ENCODE results near the gene RTN4R.

Gene RTN4R

DNA sequence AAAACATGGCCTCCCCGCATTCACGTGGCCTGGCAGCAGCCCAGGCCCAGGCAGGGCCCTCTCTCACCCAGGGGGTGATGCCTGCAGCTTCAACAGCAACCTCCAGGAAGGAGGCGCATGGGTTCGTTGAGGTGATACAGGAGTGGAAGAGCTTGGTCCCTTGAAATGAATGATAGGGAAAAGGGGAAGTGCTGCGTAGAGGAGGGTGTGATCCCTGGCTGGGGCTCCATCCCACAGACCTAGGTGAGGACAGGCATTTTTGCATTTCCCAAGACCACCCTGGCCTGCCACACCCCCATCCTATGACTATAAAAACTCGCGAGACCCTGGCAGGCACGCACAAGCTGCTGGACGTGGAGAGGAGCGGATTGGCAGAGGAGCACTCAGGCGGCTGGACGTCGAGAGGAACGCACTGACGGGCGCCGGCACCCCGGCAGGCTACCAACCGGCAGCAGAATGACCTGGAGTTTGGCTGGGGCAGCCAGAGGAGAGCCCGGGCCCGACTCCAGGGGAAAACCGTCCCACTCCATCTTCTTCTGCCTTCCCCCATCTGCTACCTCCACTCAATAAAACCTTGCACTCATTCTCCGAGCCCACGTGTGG is 32.6 kb downstream of the RTN4R start:
- peak; percentile 37 for DNase-seq
- in situ Hi-C loops (cut with MboI; ENCODE audit: low pct_unique_long_range_greater_than_20kb, low sequenced_read_pairs) = no loop called here

DNA sequence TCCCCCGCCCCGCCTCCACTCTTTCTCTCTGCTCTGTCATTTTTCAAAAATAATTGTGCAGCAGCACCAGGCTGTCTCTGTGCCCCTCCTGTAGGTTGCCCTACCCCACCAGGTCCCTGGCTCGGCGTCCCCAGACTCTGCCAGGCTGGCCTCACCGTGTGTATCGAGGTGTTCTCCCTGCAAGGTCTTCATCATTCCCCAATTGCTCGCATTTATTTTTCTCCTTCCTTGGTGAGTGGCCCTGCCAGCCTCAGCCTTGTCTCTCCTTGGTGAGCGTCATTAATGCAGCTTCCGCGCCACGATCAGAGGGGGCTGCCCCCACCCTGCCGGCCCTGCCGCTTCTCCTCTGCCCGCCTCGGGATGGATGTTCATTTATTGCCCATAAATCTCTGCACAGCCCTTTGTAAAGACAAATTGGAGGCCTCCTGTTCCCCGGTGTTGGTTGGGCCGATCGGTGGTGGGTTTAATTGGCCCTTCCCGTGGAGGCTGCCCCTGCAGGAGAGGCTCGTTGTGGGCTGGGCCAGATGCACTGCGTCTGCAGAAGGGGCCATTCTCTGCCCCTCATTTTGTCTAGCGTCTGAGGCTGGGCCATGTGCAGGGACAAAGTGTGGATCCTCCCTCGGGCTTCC is 33.2 kb downstream of the RTN4R start:
- in situ Hi-C loops (cut with MboI; ENCODE audit: low pct_unique_long_range_greater_than_20kb, low sequenced_read_pairs) = no loop called here
- no peak for DNase-seq

GRCh38 chr22:20234314-20234682 is 33.8 kb downstream of the RTN4R start:
- no peak for DNase-seq
- in situ Hi-C loops (cut with MboI; ENCODE audit: low pct_unique_long_range_greater_than_20kb, low sequenced_read_pairs) = no loop called here

GRCh38 chr22:20233351-20234313 is 34.5 kb downstream of the RTN4R start:
- in situ Hi-C loops (cut with MboI; ENCODE audit: low pct_unique_long_range_greater_than_20kb, low sequenced_read_pairs) = no loop called here
- DNase-seq = no peak

DNA sequence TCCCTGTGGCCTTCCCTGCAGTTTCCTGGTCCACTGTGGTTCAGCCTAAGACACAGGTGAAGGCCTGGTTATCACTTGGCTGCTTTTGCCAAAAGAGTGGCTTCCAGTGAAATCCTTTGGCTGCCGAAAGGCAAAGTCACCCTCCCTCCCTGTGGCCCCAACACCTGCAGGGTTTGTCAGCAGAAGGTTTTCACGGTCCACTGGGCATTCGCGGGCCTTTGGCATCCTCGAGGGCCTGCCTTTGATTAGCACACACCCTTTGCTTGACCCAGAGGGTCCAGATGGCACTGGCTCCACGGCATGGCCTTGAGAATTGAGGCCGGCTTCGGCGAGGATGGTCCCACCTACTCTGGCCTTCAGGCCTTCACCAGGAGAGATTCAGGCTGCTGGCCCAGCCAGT is 35.3 kb downstream of the RTN4R start:
- no peak for DNase-seq
- in situ Hi-C loops (cut with MboI; ENCODE audit: low pct_unique_long_range_greater_than_20kb, low sequenced_read_pairs) = no loop called here

- no peak for DNase-seq
- in situ Hi-C loops (cut with MboI; ENCODE audit: low pct_unique_long_range_greater_than_20kb, low sequenced_read_pairs) = no loop called here
These were observed 35.9 kb downstream of the RTN4R start for GRCh38 chr22:20232237-20232598.

DNA sequence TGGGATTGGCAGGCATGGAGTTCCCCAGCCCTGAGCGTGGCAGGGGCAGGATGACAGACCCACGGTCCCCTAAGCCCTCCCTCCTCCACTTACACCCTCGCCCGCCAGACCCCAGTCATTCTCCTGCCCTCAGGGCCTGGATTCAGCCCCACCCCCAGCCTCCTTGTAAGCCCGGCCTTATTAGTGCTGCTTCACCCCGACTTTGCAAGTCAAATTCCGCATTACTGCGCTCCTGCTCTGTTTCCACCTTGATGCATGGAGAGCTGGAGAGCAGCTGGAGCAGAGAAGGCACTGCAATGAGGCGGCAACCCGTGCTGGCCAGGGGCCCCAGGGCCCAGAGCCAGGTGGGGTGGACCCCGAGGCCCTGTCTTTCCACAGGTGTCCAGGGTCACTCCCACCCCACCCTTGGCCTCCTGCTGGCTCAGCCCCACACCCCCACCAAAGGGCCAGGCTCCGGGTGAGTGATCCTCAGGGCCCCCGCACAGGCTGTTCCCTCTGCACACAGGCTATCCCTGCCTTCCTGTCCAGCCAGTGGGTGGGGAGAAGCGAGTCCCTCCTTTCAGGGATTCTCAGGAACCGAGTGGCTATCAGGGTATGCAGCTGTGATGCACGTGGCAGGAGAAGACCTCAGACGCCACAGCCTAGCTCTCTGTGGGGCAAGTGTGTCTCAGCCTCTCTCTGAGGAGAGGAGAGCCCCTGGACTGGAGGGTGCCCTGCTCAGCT is 36.4 kb downstream of the RTN4R start:
- no peak for DNase-seq
- in situ Hi-C loops (cut with MboI; ENCODE audit: low pct_unique_long_range_greater_than_20kb, low sequenced_read_pairs) = no loop called here

- in situ Hi-C loops (cut with MboI; ENCODE audit: low pct_unique_long_range_greater_than_20kb, low sequenced_read_pairs) = no loop called here
- DNase-seq = no peak
These were observed 37.2 kb downstream of the RTN4R start for GRCh38 chr22:20230777-20231420.

DNA sequence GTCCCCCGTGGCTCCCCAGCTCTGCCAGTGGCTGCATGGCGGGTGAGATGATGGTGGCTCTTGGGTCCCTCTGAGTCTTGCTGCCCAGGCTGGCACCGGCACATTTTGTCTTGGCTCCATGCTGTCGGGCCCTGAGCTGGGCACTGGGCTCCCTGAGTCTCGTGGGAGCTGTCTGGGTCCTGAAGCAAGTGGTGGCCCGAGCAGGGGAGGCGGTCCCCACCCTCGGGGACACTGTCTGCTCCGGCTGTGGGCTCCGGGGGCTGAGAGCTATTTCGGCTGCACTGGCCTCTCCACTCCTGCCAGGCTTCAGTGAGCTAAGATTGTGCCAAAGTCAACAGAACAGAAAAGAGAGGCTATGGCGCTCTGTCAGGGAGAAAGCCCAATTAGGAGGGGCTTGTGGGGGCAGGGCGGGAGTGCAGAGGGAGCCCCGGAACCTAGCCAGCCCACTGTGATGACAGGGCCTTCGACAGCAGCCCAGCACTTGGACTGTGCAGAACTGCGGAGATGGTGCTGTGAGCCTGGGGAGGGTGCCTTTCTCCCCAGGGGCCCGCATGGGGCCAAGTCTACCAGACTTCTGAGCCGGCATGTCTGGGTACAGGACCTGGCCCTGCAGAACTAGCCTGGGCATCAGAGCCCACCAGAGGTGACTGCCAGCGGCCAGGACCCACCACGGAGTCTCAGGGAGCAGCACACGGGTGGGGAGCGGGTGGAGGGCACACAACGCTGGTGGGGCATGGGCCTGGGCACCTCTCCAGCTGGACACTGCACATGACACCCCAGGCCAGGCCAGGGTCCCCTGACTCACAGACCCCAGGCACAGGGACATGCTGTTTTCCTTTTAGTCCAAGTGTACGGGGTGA is 38.0 kb downstream of the RTN4R start:
- no peak for DNase-seq
- in situ Hi-C loops (cut with MboI; ENCODE audit: low pct_unique_long_range_greater_than_20kb, low sequenced_read_pairs) = no loop called here

DNA sequence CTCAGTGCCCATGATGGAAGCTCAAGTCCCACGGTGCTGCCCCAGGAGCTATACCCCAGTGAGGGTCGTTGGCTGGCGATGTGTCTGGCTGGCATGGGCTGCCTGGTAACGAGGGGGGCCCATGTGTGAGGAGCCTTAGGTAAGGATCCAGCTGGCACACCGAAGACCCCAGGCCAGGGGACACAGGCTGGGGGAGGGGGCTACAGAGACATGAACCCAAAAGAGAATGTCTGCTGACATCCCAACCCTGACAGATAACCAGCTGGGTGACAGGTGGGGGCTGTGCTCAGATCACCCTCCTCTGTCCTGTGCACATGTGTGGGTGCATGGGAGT is 39.2 kb downstream of the RTN4R start:
- in situ Hi-C loops (cut with MboI; ENCODE audit: low pct_unique_long_range_greater_than_20kb, low sequenced_read_pairs) = no loop called here
- no peak for DNase-seq

- no peak for DNase-seq
- in situ Hi-C loops (cut with MboI; ENCODE audit: low pct_unique_long_range_greater_than_20kb, low sequenced_read_pairs) = no loop called here
These were observed 39.8 kb downstream of the RTN4R start for GRCh38 chr22:20228055-20228938.

GRCh38 chr22:20227363-20227762 is 40.8 kb downstream of the RTN4R start:
- in situ Hi-C loops (cut with MboI; ENCODE audit: low pct_unique_long_range_greater_than_20kb, low sequenced_read_pairs) = no loop called here
- no peak for DNase-seq

DNA sequence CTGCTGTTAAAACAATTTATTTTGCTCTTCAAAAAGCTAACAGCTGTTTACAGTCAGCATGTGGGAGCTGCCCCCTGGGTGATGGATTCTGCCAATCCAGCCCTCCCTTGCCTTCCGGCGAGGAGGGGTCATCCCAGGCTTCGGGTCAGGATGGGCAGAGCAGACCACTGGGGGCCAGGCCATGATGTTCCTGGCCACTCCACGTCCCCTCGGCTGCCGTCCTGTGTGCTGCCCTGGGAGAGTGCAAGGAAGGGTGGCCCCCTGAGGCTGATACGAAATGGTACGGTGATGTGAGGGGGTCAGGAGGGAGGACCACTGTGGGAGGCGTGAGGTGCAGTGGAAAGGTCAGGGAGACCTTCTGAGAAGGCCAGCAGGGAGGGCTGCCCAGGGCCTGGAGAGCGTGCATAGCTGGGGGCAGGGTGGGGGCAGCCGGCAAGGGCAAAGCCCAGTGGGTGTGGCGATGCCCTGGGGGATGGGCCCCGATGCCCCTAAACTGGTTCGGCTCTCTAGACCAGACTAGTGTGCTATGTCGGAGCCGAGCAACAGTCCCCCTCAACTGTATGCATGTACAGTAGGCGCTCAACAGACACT is 41.3 kb downstream of the RTN4R start:
- DNase-seq = no peak
- in situ Hi-C loops (cut with MboI; ENCODE audit: low pct_unique_long_range_greater_than_20kb, low sequenced_read_pairs) = no loop called here

DNA sequence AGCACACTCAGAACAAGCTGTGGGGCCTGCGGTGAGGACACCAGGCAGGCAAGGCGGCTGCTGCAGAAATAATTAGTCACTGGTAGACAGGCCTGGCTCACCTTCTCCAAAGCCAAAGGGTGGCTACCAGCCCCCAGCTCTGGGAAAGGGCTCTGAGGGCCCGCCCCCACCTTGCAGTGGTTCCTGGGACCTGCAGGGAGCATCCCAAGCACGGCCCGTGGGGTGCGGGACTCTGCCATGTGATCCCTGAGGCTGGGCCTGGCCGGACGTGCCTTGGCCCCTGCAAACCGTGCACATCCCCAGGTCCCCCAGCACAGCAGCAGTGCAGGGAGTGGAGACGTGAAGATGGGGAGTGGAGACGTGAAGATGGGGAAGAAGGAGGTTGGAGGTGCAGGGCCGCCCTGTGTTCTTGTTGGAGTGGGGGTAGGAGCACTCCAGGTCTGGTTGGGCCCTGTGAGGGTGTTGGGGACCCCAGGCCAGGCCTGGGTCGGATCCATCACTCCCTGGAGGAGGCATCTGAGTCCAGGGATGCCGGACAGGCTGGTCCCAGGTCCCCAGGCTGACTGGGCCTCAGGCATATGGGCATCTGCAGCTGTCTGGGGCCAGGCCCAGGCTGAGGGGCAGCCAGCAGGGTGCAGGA is 41.9 kb downstream of the RTN4R start:
- in situ Hi-C loops (cut with MboI; ENCODE audit: low pct_unique_long_range_greater_than_20kb, low sequenced_read_pairs) = no loop called here
- DNase-seq = no peak

DNA sequence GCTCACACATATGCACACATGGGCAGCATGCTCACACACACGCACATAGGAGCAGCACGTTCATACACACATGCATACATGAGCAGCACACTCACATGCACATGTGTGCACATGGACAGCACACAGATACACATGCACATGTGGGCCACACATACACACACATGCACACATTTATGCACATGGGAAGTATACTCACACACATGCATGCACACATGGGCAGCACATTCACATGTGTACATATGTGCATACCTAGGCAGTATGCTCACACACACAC is 42.5 kb downstream of the RTN4R start:
- in situ Hi-C loops (cut with MboI; ENCODE audit: low pct_unique_long_range_greater_than_20kb, low sequenced_read_pairs) = no loop called here
- DNase-seq = no peak

DNA sequence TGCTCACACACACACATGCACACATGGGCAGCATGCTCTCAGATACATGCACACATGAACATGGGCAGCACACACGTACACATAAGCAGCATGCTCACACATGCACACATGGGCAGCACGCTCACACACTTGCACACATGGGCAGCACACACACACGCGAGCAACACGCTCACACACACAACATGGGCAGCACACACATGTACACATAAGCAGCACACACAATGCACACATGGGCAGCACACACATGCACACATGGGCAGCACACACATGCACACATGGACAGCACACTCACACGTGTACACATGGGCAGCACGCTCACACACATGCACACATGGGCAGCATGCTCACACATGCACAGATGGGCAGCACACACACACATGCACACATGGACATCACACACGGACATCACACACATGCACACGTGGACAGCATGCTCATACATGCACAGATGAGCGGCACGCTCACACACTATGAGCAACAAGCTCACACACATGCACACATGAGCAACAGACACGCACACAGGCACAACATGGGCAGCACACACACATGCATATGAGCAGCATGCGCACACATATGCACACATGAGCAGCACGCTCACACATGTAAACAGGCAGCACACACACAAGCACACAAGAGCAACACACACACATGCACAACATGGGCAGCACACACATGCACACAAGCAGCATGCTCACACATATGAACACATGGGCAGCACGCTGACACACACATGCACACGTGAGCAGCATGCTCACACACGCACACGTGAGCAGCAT is 43.0 kb downstream of the RTN4R start:
- in situ Hi-C loops (cut with MboI; ENCODE audit: low pct_unique_long_range_greater_than_20kb, low sequenced_read_pairs) = no loop called here
- DNase-seq = no peak

All from KBM-7 (cell line).